Measurements from ENCODE around the gene RDH11. TPM values are rescaled to one million over a fixed set of nuclear protein-coding genes. Genes with fewer than 3 reads are reported as not detected.

Gene RDH11
- total and polyA plus RNA-seq, 10 of the 15 experiments (the other 5 are each of a cell fraction or from before 2014, with no cell fraction given) = 49.7 to 161 (median 77.2) TPM

- no peaks in the 10 kb centered on the region for H3K9me3 ChIP-seq (replicated peaks; ENCODE audit: control insufficient read depth, insufficient read depth, low read length)
- no peaks in the 10 kb centered on the region for H3K27me3 ChIP-seq (replicated peaks in 1 of 2; ENCODE audit: control insufficient read depth in 2 of 2, insufficient read depth in 2 of 2, low read length in 1 of 2)
- TF ChIP-seq NFYA (IDR thresholded peaks at IDR 0.05; ENCODE audit: borderline replicate concordance, low read depth, low read length) (no peak), JUND (IDR thresholded peaks at IDR 0.05; ENCODE audit: low read depth, low read length) (no peak), STAT3 (IDR thresholded peaks at IDR 0.05; ENCODE audit: low read depth, low read length) (no peak)
- no peaks in the 10 kb centered on the region for H3K79me2 ChIP-seq (ENCODE audit: control insufficient read depth, insufficient read depth, low read length)
- H3K4me1 ChIP-seq (ENCODE audit: control insufficient read depth, insufficient read depth, low read length) = no peaks in the 10 kb centered on the region
- ATAC-seq = no peak
- DNase-seq (ENCODE audit: low read depth, low spot score) = no peak
- POLR2A ChIA-PET = no interaction called here
- H3K27ac ChIP-seq (ENCODE audit: control insufficient read depth, insufficient read depth) = no peak overlapping the region
- H4K20me1 ChIP-seq (ENCODE audit: control insufficient read depth, insufficient read depth) = no peaks in the 10 kb centered on the region
- SMC1A ChIA-PET (ENCODE audit: uncharacterized antibody, unreplicated experiment) = interaction anchor here (1.2 kb wide), 1 partner anchor 80 kb away, joined by 3 read pairs; no protein-coding TSS in a partner anchor
- WGBS (ENCODE audit: insufficient coverage, insufficient replicate concordance, low lambda C conversion rate, missing lambda C conversion rate) = 100% methylated on average over 1 of the region's 1 CpG
- no peak for FAIRE-seq
- in situ Hi-C loops (cut with MboI) = no loop called here
- peaks cover 8 to 22% of the 10 kb centered on the region in 2 experiments for H3K36me3 ChIP-seq (ENCODE audit: control insufficient read depth in 2 of 2, insufficient read depth in 2 of 2, low read length in 1 of 2)
- H3K4me3 ChIP-seq = no peak overlapping the region
- H2AFZ ChIP-seq (ENCODE audit: control insufficient read depth, low read depth, low read length) = no peak overlapping the region
- RAD21 ChIA-PET (ENCODE audit: unreplicated experiment) = no interaction called here
- no peak overlapping the region for H3K4me2 ChIP-seq (ENCODE audit: control insufficient read depth, insufficient read depth)
- intact Hi-C loops (cut with micrococcal nuclease; ENCODE audit: unreplicated experiment) = no loop called here
- no peak overlapping the region for H3K9ac ChIP-seq (ENCODE audit: control insufficient read depth, insufficient read depth, low read length)
- CTCF ChIA-PET = interaction anchor here (1.4 kb wide), 2 partner anchors 12 to 54 kb away, joined by 3 read pairs; no protein-coding TSS in a partner anchor
- no TSS peak for BruUV-seq (replicated peaks)
Observed at GRCh38 chr14:67650151-67650550, 45.4 kb downstream of the RDH11 start.

DNA sequence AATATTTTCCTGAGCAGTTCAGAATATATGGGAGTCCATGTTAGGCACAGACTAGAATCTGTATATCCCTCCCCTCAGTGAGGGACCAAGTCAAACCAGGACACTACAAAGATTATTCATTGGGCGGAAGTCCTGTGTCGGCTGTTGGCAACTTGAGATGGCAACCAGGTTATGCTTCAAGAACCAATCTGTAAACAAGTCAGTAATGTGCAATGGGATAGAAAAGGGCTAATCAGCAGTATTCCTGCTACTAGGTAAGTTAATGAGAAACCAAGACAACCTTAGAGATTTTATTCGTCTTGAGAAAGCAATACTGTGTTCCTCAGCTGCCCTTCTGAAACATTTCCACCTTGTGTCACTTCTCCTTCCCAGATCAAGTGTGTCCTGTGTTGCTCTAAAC lies 49.4 kb downstream of the RDH11 start:
- ChIA-PET CTCF (no interaction called here), POLR2A (no interaction called here), RAD21 (ENCODE audit: unreplicated experiment) (no interaction called here), SMC1A (ENCODE audit: uncharacterized antibody, unreplicated experiment) (interaction anchor here (0.6 kb wide), 1 partner anchor 36 kb away, joined by 4 read pairs; no protein-coding TSS in a partner anchor)
- 96% methylated on average over 3 of the region's 3 CpGs for WGBS (ENCODE audit: insufficient coverage, insufficient replicate concordance, low lambda C conversion rate, missing lambda C conversion rate)
- FAIRE-seq = no peak
- Histone ChIP-seq H3K36me3 (ENCODE audit: control insufficient read depth in 2 of 2, insufficient read depth in 2 of 2, low read length in 1 of 2) (peaks cover 4 to 8% of the 10 kb centered on the region in 2 experiments), H2AFZ (ENCODE audit: control insufficient read depth, low read depth, low read length) (no peak overlapping the region), H3K4me1 (ENCODE audit: control insufficient read depth, insufficient read depth, low read length) (no peaks in the 10 kb centered on the region), H3K9ac (ENCODE audit: control insufficient read depth, insufficient read depth, low read length) (no peak overlapping the region), H3K4me2 (ENCODE audit: control insufficient read depth, insufficient read depth) (no peak overlapping the region), H4K20me1 (ENCODE audit: control insufficient read depth, insufficient read depth) (no peaks in the 10 kb centered on the region), H3K79me2 (ENCODE audit: control insufficient read depth, insufficient read depth, low read length) (no peaks in the 10 kb centered on the region), H3K9me3 (replicated peaks; ENCODE audit: control insufficient read depth, insufficient read depth, low read length) (no peaks in the 10 kb centered on the region), H3K27me3 (replicated peaks in 1 of 2; ENCODE audit: control insufficient read depth in 2 of 2, insufficient read depth in 2 of 2, low read length in 1 of 2) (no peaks in the 10 kb centered on the region), H3K4me3 (no peak overlapping the region), H3K27ac (ENCODE audit: control insufficient read depth, insufficient read depth) (no peak overlapping the region)
- no TSS peak for BruUV-seq (replicated peaks)
- no peak for TF ChIP-seq SUZ12 (IDR thresholded peaks at IDR 0.05; ENCODE audit: unreplicated experiment)
- TF ChIP-seq HDGF (IDR thresholded peaks at IDR 0.05) = no peak
- no peak for TF ChIP-seq SMC3 (IDR thresholded peaks at IDR 0.05; ENCODE audit: borderline replicate concordance, low read length)
- TF ChIP-seq E2F8 (IDR thresholded peaks at IDR 0.05; ENCODE audit: low read depth, partially characterized antibody) = no peak
- no peak for TF ChIP-seq ZNF24 (IDR thresholded peaks at IDR 0.05)
- in situ Hi-C loops (cut with MboI) = no loop called here
- intact Hi-C loops (cut with micrococcal nuclease; ENCODE audit: unreplicated experiment) = no loop called here
- no peak for ATAC-seq
- no peak for DNase-seq (ENCODE audit: low read depth, low spot score)
